Right atrium auricular region (tissue), 2 donors: ENCODE data around the gene LGALS3BP. TPM values are rescaled to one million over a fixed set of nuclear protein-coding genes. Genes with fewer than 3 reads are reported as not detected.

Source experiments
- DNase-seq: peaks from one replicate; pipeline ENCODE4 v3.0.0-alpha.2; 2019; ENCODE audit warnings: low spot score
- H3K27ac ChIP-seq, 2 donors: fragments of 200-600 bp; sonication (generic); 1 replicate in 1 of 2; 2 replicates in 1 of 2; pipeline ENCODE4 v1.5.1; 2016 to 2019
- H3K27me3 ChIP-seq, 2 donors: fragments of 200-600 bp; sonication (generic); one replicate each; pipeline versions ENCODE4 v1.5.1 to v1.6.0; 2017 to 2019
- H3K36me3 ChIP-seq: fragments of 200-600 bp; sonication (generic); one replicate; pipeline ENCODE4 v1.5.1; 2016
- H3K4me1 ChIP-seq, 2 donors: fragments of 200-600 bp; sonication (generic); one replicate each; pipeline versions ENCODE4 v1.5.1 to v1.6.0; 2017 to 2019
- H3K4me3 ChIP-seq, 2 donors: fragments of 200-600 bp; sonication (generic); 1 replicate in 1 of 2; 2 replicates in 1 of 2; pipeline ENCODE4 v1.5.1; 2017 to 2019; ENCODE audit warnings: mild to moderate bottlenecking in 1 of 2, moderate library complexity in 1 of 2
- H3K9me3 ChIP-seq, 2 donors: fragments of 200-600 bp; sonication (generic); one replicate each; pipeline ENCODE4 v1.5.1; 2019
- total RNA-seq, 2 donors: library from RNA; depleted of rRNA; stranded (reverse); fragments of >200 nt; gene quantifications; one replicate each; pipeline ENCODE4 v1.1.0, GENCODE V29; 2016
- TF ChIP-seq, protein P1 (sequence below), 2 donors: fragments of 200-600 bp; sonication (generic); IDR thresholded peaks; one replicate each; pipeline ENCODE4 v1.5.1; 2019; ENCODE audit warnings: antibody characterized with exemption in 2 of 2

Gene LGALS3BP
- total RNA-seq, 2 donors from 2014 or later = 488 to 733 TPM

GRCh38 chr17:78969865-78970264 lies 9.9 kb downstream of the LGALS3BP start:
- Histone ChIP-seq H3K4me3 (no peak overlapping the region), H3K4me1 (peaks cover 0 to 32% of the 10 kb centered on the region in 2 donors), H3K27me3 (no peaks in the 10 kb centered on the region), H3K27ac (peak overlapping the region in 1 of 2 donors; percentile 58), H3K9me3 (no peaks in the 10 kb centered on the region), H3K36me3 (peaks cover 5% of the 10 kb centered on the region)
- DNase-seq = no peak
- TF ChIP-seq, protein P1, sequence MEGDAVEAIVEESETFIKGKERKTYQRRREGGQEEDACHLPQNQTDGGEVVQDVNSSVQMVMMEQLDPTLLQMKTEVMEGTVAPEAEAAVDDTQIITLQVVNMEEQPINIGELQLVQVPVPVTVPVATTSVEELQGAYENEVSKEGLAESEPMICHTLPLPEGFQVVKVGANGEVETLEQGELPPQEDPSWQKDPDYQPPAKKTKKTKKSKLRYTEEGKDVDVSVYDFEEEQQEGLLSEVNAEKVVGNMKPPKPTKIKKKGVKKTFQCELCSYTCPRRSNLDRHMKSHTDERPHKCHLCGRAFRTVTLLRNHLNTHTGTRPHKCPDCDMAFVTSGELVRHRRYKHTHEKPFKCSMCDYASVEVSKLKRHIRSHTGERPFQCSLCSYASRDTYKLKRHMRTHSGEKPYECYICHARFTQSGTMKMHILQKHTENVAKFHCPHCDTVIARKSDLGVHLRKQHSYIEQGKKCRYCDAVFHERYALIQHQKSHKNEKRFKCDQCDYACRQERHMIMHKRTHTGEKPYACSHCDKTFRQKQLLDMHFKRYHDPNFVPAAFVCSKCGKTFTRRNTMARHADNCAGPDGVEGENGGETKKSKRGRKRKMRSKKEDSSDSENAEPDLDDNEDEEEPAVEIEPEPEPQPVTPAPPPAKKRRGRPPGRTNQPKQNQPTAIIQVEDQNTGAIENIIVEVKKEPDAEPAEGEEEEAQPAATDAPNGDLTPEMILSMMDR (IDR thresholded peaks at IDR 0.05) = no peak

GRCh38 chr17:78967782-78968362 lies 11.9 kb downstream of the LGALS3BP start:
- H3K4me1 ChIP-seq = peaks cover 0 to 18% of the 10 kb centered on the region in 2 donors

GRCh38 chr17:78966910-78967600 lies 12.7 kb downstream of the LGALS3BP start:
- Histone ChIP-seq H3K36me3 (peaks cover 5% of the 10 kb centered on the region), H3K27ac (no peak overlapping the region), H3K9me3 (no peaks in the 10 kb centered on the region), H3K4me1 (peaks cover 0 to 18% of the 10 kb centered on the region in 2 donors), H3K4me3 (no peak overlapping the region), H3K27me3 (no peaks in the 10 kb centered on the region)
- TF ChIP-seq, protein P1 (IDR thresholded peaks at IDR 0.05) = no peak
- no peak for DNase-seq

More at GRCh38 chr17:78967782-78968362, 11.9 kb downstream of the LGALS3BP start:
- TF ChIP-seq, protein P1 (IDR thresholded peaks at IDR 0.05) = no peak
- Histone ChIP-seq H3K27me3 (no peaks in the 10 kb centered on the region), H3K36me3 (peaks cover 5% of the 10 kb centered on the region), H3K9me3 (no peaks in the 10 kb centered on the region), H3K27ac (no peak overlapping the region), H3K4me3 (no peak overlapping the region)
- no peak for DNase-seq

DNA sequence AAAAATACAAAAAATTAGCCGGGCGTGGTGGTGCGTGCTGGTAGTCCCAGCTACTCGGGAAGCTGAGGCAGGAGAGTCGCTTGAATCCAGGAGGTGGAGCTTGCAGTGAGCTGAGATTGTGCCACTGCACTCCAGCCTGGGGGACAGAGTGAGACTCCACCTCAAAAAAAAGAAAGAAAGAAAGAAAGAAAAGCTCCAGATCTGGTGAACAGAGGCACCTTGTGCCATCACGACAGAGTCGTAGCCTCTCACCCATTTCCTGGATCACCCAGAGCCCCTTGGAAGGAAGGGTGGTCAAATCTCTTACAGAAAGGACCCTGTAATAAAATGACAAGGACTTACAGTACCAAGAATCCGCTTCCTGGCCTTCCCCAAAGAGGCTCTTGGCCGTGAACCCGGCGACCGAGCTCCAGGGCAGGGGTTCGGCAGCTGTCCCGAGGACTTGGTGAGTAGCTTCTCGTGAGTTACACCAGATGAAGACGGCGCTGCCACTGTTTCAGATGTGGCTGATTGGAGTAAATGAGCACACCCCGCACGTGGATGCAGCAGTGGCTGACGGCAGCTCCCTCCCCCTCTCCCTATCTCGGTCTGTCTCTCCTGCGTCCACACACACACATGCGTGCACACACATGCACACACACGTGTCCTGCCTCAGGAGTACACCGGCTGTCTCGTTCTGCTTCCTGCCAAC lies 13.5 kb downstream of the LGALS3BP start:
- no peak for DNase-seq
- no peaks in the 10 kb centered on the region for H3K27me3 ChIP-seq
- no peaks in the 10 kb centered on the region for H3K9me3 ChIP-seq
- peaks cover 0 to 19% of the 10 kb centered on the region in 2 donors for H3K4me1 ChIP-seq
- TF ChIP-seq, protein P1 (IDR thresholded peaks at IDR 0.05) = no peak
- no peak overlapping the region for H3K4me3 ChIP-seq
- no peak overlapping the region for H3K27ac ChIP-seq
- H3K36me3 ChIP-seq = peaks cover 5% of the 10 kb centered on the region

DNA sequence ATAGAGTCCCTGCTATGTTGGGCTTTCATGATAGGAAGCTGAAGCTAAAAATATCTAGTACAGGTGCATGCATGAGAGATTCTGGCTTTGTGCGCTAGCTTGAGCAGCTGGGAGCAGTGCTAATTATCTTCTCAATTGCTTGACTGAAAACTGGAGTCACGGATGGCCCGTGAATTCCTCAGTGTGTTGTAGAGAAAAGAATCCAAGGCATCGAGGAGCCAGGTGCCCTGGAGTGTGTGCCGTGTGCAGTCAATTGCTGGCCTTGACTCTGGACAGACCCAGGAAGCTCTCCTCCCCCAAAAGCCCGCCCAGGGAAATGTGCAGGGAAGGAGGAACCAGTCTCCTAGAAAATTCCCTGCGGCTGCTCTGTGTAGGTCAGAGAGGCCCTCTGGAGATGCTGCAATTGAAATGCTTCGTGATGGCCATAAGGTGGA lies 14.2 kb downstream of the LGALS3BP start:
- peaks cover 5% of the 10 kb centered on the region for H3K36me3 ChIP-seq
- no peaks in the 10 kb centered on the region for H3K9me3 ChIP-seq
- H3K4me1 ChIP-seq = peaks cover 0 to 18% of the 10 kb centered on the region in 2 donors
- DNase-seq = no peak
- H3K27ac ChIP-seq = no peak overlapping the region
- TF ChIP-seq, protein P1 (IDR thresholded peaks at IDR 0.05) = no peak
- no peaks in the 10 kb centered on the region for H3K27me3 ChIP-seq
- no peak overlapping the region for H3K4me3 ChIP-seq
